AG10803 (cell line): ENCODE results near the gene CAMKV.

Source experiments
- DNase-seq: peaks from one replicate; pipeline ENCODE4 v3.0.0; 2010; ENCODE audit warnings: low read depth
- H3K4me3 ChIP-seq: 2 replicates; pipeline ENCODE4 v1.5.1; 2011; ENCODE audit warnings: mild to moderate bottlenecking, low read length, control low read depth
- TF ChIP-seq, protein P1 (sequence below): conservative IDR thresholded peaks from 2 replicates; pipeline ENCODE4 v1.5.1; 2011; ENCODE audit warnings: mild to moderate bottlenecking, low read length, control low read depth, inconsistent platforms

CAMKV gene

DNA sequence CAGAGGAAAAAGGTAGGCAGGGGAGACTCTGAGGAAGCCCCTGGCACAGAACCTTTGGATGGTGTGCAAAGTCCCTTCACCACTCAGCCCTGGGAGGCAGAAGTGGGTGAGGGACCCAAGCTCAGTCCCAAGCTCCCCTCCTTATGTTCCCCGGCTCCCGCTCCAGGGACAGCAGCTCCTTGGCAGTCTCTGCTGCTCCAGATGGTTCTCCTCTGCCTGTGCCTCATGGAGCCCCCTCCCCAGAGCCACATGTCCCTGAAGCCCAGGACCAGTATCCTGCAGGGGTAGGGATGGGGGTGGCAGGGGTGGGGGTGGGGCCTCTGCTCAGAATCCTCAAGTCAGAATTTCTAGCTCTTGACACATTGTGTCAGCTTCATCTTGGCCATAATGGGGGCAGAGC, 8.0 kb upstream of the CAMKV start:
- TF ChIP-seq, protein P1, sequence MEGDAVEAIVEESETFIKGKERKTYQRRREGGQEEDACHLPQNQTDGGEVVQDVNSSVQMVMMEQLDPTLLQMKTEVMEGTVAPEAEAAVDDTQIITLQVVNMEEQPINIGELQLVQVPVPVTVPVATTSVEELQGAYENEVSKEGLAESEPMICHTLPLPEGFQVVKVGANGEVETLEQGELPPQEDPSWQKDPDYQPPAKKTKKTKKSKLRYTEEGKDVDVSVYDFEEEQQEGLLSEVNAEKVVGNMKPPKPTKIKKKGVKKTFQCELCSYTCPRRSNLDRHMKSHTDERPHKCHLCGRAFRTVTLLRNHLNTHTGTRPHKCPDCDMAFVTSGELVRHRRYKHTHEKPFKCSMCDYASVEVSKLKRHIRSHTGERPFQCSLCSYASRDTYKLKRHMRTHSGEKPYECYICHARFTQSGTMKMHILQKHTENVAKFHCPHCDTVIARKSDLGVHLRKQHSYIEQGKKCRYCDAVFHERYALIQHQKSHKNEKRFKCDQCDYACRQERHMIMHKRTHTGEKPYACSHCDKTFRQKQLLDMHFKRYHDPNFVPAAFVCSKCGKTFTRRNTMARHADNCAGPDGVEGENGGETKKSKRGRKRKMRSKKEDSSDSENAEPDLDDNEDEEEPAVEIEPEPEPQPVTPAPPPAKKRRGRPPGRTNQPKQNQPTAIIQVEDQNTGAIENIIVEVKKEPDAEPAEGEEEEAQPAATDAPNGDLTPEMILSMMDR = no peak
- no peak overlapping the region for H3K4me3 ChIP-seq
- no peak for DNase-seq

DNA sequence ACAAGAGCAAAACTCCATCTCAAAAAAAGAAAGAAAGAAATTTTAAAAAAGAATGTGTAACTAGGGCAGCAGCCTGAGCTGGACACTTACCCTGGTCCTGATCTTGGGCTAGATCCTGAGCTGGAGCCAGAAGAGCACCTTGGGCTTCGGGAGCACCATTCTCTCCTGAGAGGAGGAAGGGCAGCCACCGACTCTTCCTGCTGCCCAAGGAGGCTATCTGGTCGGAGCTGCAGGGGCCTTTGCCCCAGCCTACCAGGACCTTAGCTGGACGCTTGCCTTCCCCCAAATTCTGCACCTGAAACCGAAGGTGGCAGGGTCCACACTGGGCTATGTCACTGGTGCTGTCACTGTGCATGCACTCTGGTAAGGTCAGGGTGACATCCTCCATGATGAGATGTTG, 6.9 kb upstream of the CAMKV start:
- DNase-seq = no peak
- no peak overlapping the region for H3K4me3 ChIP-seq
- TF ChIP-seq, protein P1 = no peak

DNA sequence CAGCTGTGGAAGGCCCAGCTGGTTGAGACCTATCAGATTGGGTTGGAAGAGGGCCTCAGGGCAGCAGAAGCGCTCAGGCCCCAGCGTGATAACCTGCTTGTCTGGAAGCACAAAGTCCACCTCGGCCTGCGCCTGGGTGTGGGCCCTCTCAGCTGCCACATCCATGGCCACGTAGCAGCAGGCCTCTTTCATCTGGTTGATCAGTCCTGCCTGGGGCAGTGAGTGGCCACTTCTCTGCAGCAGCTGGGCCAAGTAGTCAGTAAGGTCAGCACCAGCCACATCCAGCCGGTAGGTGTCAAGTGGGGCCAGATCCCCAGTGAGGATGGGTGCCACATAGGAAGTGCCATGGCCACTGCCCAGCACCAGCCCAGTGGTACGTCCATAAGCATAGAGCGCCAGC, 3.9 kb upstream of the CAMKV start:
- no peak overlapping the region for H3K4me3 ChIP-seq
- no peak for DNase-seq
- TF ChIP-seq, protein P1 = no peak

DNA sequence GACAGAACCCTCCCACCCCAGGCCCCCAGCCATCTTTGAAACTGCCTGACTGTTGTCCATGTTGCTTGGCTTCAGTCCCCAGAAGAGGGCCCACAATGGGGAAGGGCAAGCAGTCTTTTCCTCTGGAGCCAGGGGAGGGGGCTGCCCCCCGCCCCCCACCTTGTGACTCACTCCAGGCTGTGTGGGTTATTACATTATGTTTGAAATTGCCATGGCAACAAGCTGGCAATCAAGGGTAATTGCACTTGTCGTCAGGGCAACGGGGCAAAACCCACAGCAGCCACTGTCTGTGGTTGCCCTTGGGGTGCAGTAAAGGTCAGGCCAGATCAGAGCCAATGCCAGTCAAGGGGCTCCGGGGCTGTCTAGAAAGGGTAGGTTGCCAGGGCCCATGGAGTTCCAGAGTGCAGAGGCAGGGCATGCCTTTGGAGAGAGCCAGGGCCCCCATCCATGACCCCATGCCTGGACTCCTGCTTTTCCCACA, 3.1 kb upstream of the CAMKV start:
- H3K4me3 ChIP-seq = no peak overlapping the region
- TF ChIP-seq, protein P1 = no peak
- DNase-seq = no peak

DNA sequence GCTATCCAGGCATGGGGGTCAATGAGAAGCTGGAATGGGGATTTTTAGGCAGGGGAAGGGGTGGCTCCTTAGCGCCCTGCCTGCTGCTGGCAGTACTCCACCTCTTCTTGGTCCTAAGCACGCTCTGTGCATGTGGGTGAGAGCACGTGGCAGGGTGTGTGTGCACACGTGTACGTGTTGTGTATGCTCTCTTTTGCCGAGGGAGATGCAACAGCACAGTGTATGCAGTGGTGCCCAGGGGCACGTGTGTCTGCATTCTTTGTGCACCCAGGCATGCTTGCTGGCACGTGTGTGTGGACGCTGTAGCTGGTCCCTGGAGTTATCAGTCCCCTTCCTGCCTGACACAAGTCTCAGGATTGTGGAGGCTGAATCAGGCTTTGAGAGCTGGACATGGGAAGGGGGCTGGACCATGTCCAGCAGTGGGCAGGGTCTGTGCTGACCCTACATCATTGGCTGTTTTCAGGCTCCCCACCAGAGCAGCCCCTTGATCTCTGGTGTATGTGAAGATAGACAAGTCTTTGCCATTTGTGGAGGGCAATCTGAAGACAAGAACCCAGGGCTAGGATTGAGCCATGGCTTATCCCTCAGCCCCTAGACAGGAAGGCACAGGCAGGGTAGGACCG, 1.9 kb upstream of the CAMKV start:
- DNase-seq = no peak
- no peak overlapping the region for H3K4me3 ChIP-seq
- TF ChIP-seq, protein P1 = no peak

DNA sequence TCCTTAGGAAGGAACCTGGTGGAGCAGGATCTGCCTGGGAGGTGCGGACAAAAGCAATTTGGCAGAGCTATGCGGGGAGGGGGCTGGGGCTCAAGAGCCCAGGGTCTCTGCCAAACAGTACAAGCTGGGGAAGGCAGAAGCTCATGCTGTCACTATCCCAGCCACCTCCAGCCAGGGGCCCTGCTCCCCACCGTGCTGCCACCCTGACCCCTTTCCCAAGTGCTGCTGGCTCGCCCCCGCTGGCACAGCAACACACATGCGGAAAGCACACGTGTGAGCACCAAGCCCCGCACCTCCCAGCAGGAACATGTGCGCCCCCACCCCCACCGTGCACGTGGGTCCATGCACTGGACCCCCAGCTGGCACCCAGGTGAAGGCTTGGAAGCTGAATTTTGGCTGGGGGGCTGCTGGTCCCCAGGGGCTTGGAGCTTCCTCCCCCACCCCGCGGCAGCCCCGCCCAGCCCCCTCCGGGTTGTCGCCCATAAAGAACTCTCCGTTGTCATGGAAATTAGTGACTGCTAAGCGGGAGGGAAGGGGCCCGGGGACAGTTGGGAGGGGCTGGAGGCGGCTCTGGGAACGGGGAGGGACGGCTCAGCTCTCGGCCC, 742 bp downstream of the CAMKV start:
- DNase-seq = no peak
- H3K4me3 ChIP-seq = no peak overlapping the region
- TF ChIP-seq, protein P1 = no peak

DNA sequence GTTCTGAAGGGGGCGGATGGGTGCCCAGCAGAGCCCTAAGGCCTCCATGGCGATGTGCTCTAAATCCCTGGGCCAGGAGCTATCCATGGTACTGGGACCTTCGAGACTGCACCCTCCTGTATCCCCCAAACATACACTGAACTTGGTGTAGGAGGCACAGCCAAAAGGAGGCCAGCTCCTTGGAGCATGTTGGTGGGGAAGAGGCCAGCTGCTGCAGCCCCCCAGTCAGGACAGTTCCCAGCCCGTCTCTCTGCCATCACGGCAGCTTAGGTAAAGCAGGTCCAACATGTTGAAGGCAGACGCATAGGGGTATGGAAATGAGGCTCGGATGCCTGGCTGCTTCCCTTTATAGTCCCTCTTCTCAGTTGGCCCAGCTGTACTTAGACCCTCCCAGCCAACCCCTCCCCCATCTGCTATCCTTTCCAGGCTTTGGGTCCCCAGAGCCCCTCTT, 1.8 kb downstream of the CAMKV start:
- no peak overlapping the region for H3K4me3 ChIP-seq
- DNase-seq = peak; percentile 21
- TF ChIP-seq, protein P1 = no peak
